Measurements from ENCODE around the gene SSUH2.
"Not testable (repeated sequence)": the region's sequence is repeated elsewhere in the genome, so short reads cannot be mapped to it uniquely, and the experiment has no call there.

Gene SSUH2

GRCh38 chr3:8681881-8682538 lies 37.4 kb upstream of the SSUH2 start:
- peaks cover 0 to 13% of the 10 kb centered on the region in 2 experiments for H3K27me3 ChIP-seq (ENCODE audit: control insufficient read depth in 1 of 2, insufficient read depth in 1 of 2, low read length in 2 of 2)
- not testable (repeated sequence) for H3K4me1 ChIP-seq (ENCODE audit: control insufficient read depth, insufficient read depth, low read depth, low read length); H2BK120ac ChIP-seq (ENCODE audit: low read depth, low read length); H2BK5ac ChIP-seq (ENCODE audit: low read depth, low read length, poor library complexity, severe bottlenecking); H3K4me2 ChIP-seq (ENCODE audit: low read length, poor library complexity, severe bottlenecking); H3K79me1 ChIP-seq (replicated peaks; ENCODE audit: low read length, poor library complexity, severe bottlenecking); H3K27ac ChIP-seq (ENCODE audit: low read length, poor library complexity, severe bottlenecking); H3K4ac ChIP-seq (ENCODE audit: low read depth in 1 of 2, low read length in 2 of 2); DNase-seq; H3K4me3 ChIP-seq (ENCODE audit: insufficient read depth in 1 of 2, low read depth in 1 of 2, low read length in 2 of 2); H3K9ac ChIP-seq (ENCODE audit: low read length); H3K9me3 ChIP-seq (ENCODE audit: control insufficient read depth, low read length); H3K14ac ChIP-seq (ENCODE audit: low read length in 2 of 2); H2AFZ ChIP-seq (ENCODE audit: low read depth, low read length); H2BK12ac ChIP-seq (ENCODE audit: low read length in 2 of 2); H2BK15ac ChIP-seq (ENCODE audit: low read depth, poor library complexity, severe bottlenecking); H3K18ac ChIP-seq (ENCODE audit: low read depth in 1 of 2, low read length in 2 of 2); H4K91ac ChIP-seq (ENCODE audit: low read length); H2AK5ac ChIP-seq (ENCODE audit: low read length, severe bottlenecking); H3K23ac ChIP-seq (ENCODE audit: low read length in 2 of 2); H4K8ac ChIP-seq (ENCODE audit: low read length); H3K36me3 ChIP-seq (ENCODE audit: control insufficient read depth in 1 of 2, insufficient read depth in 2 of 2, low read depth in 1 of 2, low read length in 2 of 2)
- WGBS, result 81% methylated on average over 9 of the region's 9 CpGs

GRCh38 chr3:8681349-8681748 lies 36.8 kb upstream of the SSUH2 start:
- no peak overlapping the region for H3K4ac ChIP-seq (ENCODE audit: low read depth in 1 of 2, low read length in 2 of 2)
- WGBS, result 86% methylated on average over 8 of the region's 22 CpGs

GRCh38 chr3:8679817-8680553 lies 35.4 kb upstream of the SSUH2 start:
- not testable (repeated sequence) for H3K27ac ChIP-seq (ENCODE audit: low read length, poor library complexity, severe bottlenecking); H3K23ac ChIP-seq (ENCODE audit: low read length in 2 of 2); H3K4me1 ChIP-seq (ENCODE audit: control insufficient read depth, insufficient read depth, low read depth, low read length); H2BK12ac ChIP-seq (ENCODE audit: low read length in 2 of 2); H3K4me2 ChIP-seq (ENCODE audit: low read length, poor library complexity, severe bottlenecking); H3K4me3 ChIP-seq (ENCODE audit: insufficient read depth in 1 of 2, low read depth in 1 of 2, low read length in 2 of 2); H2AFZ ChIP-seq (ENCODE audit: low read depth, low read length); H2AK5ac ChIP-seq (ENCODE audit: low read length, severe bottlenecking); H2BK120ac ChIP-seq (ENCODE audit: low read depth, low read length); H3K9me3 ChIP-seq (ENCODE audit: control insufficient read depth, low read length); H3K36me3 ChIP-seq (ENCODE audit: control insufficient read depth in 1 of 2, insufficient read depth in 2 of 2, low read depth in 1 of 2, low read length in 2 of 2); H3K18ac ChIP-seq (ENCODE audit: low read depth in 1 of 2, low read length in 2 of 2); H3K4ac ChIP-seq (ENCODE audit: low read depth in 1 of 2, low read length in 2 of 2); H4K8ac ChIP-seq (ENCODE audit: low read length); H3K14ac ChIP-seq (ENCODE audit: low read length in 2 of 2); H4K91ac ChIP-seq (ENCODE audit: low read length); H3K79me1 ChIP-seq (replicated peaks; ENCODE audit: low read length, poor library complexity, severe bottlenecking); H2BK15ac ChIP-seq (ENCODE audit: low read depth, poor library complexity, severe bottlenecking); H2BK5ac ChIP-seq (ENCODE audit: low read depth, low read length, poor library complexity, severe bottlenecking); H3K9ac ChIP-seq (ENCODE audit: low read length)
- H3K27me3 ChIP-seq (ENCODE audit: control insufficient read depth in 1 of 2, insufficient read depth in 1 of 2, low read length in 2 of 2), result peaks cover 0 to 13% of the 10 kb centered on the region in 2 experiments
- peak; percentile 11 for DNase-seq
- WGBS, result 50% methylated on average over 13 of the region's 13 CpGs

More at GRCh38 chr3:8681349-8681748, 36.8 kb upstream of the SSUH2 start:
- H4K8ac ChIP-seq (ENCODE audit: low read length), result no peak overlapping the region
- no peaks in the 10 kb centered on the region for H3K36me3 ChIP-seq (ENCODE audit: control insufficient read depth in 1 of 2, insufficient read depth in 2 of 2, low read depth in 1 of 2, low read length in 2 of 2)
- no peak overlapping the region for H3K4me3 ChIP-seq (ENCODE audit: insufficient read depth in 1 of 2, low read depth in 1 of 2, low read length in 2 of 2)
- H2AFZ ChIP-seq (ENCODE audit: low read depth, low read length), result no peak overlapping the region
- no peak overlapping the region for H4K91ac ChIP-seq (ENCODE audit: low read length)
- H3K14ac ChIP-seq (ENCODE audit: low read length in 2 of 2), result no peak overlapping the region
- no peak overlapping the region for H3K9ac ChIP-seq (ENCODE audit: low read length)
- no peak overlapping the region for H3K23ac ChIP-seq (ENCODE audit: low read length in 2 of 2)
- H2BK120ac ChIP-seq (ENCODE audit: low read depth, low read length), result no peak overlapping the region
- H3K9me3 ChIP-seq (ENCODE audit: control insufficient read depth, low read length), result no peaks in the 10 kb centered on the region
- H2BK15ac ChIP-seq (ENCODE audit: low read depth, poor library complexity, severe bottlenecking), result no peak overlapping the region
- peaks cover 0 to 13% of the 10 kb centered on the region in 2 experiments for H3K27me3 ChIP-seq (ENCODE audit: control insufficient read depth in 1 of 2, insufficient read depth in 1 of 2, low read length in 2 of 2)
- DNase-seq, result no peak
- no peak overlapping the region for H2BK5ac ChIP-seq (ENCODE audit: low read depth, low read length, poor library complexity, severe bottlenecking)
- H3K79me1 ChIP-seq (replicated peaks; ENCODE audit: low read length, poor library complexity, severe bottlenecking), result no peaks in the 10 kb centered on the region
- H2AK5ac ChIP-seq (ENCODE audit: low read length, severe bottlenecking), result no peak overlapping the region
- no peak overlapping the region for H3K18ac ChIP-seq (ENCODE audit: low read depth in 1 of 2, low read length in 2 of 2)
- H2BK12ac ChIP-seq (ENCODE audit: low read length in 2 of 2), result no peak overlapping the region
- no peak overlapping the region for H3K4me2 ChIP-seq (ENCODE audit: low read length, poor library complexity, severe bottlenecking)
- peaks cover 8% of the 10 kb centered on the region for H3K4me1 ChIP-seq (ENCODE audit: control insufficient read depth, insufficient read depth, low read depth, low read length)
- H3K27ac ChIP-seq (ENCODE audit: low read length, poor library complexity, severe bottlenecking), result no peak overlapping the region

GRCh38 chr3:8678751-8679150 lies 34.2 kb upstream of the SSUH2 start:
- no peak overlapping the region for H3K23ac ChIP-seq (ENCODE audit: low read length in 2 of 2)
- no peak overlapping the region for H4K91ac ChIP-seq (ENCODE audit: low read length)
- no peak overlapping the region for H2AFZ ChIP-seq (ENCODE audit: low read depth, low read length)
- H3K9ac ChIP-seq (ENCODE audit: low read length), result no peak overlapping the region
- no peak overlapping the region for H2BK5ac ChIP-seq (ENCODE audit: low read depth, low read length, poor library complexity, severe bottlenecking)
- no peaks in the 10 kb centered on the region for H3K79me1 ChIP-seq (replicated peaks; ENCODE audit: low read length, poor library complexity, severe bottlenecking)
- no peak overlapping the region for H3K27ac ChIP-seq (ENCODE audit: low read length, poor library complexity, severe bottlenecking)
- no peak for DNase-seq
- no peak overlapping the region for H2BK120ac ChIP-seq (ENCODE audit: low read depth, low read length)
- H3K18ac ChIP-seq (ENCODE audit: low read depth in 1 of 2, low read length in 2 of 2), result no peak overlapping the region
- no peak overlapping the region for H4K8ac ChIP-seq (ENCODE audit: low read length)
- H2AK5ac ChIP-seq (ENCODE audit: low read length, severe bottlenecking), result no peak overlapping the region
- H3K14ac ChIP-seq (ENCODE audit: low read length in 2 of 2), result no peak overlapping the region
- H3K4ac ChIP-seq (ENCODE audit: low read depth in 1 of 2, low read length in 2 of 2), result no peak overlapping the region
- H3K27me3 ChIP-seq (ENCODE audit: control insufficient read depth in 1 of 2, insufficient read depth in 1 of 2, low read length in 2 of 2), result peaks cover 0 to 19% of the 10 kb centered on the region in 2 experiments
- 4% methylated on average over 4 of the region's 19 CpGs for WGBS
- H2BK12ac ChIP-seq (ENCODE audit: low read length in 2 of 2), result no peak overlapping the region
- no peaks in the 10 kb centered on the region for H3K36me3 ChIP-seq (ENCODE audit: control insufficient read depth in 1 of 2, insufficient read depth in 2 of 2, low read depth in 1 of 2, low read length in 2 of 2)
- peaks cover 8% of the 10 kb centered on the region for H3K4me1 ChIP-seq (ENCODE audit: control insufficient read depth, insufficient read depth, low read depth, low read length)
- H3K4me3 ChIP-seq (ENCODE audit: insufficient read depth in 1 of 2, low read depth in 1 of 2, low read length in 2 of 2), result no peak overlapping the region
- no peaks in the 10 kb centered on the region for H3K9me3 ChIP-seq (ENCODE audit: control insufficient read depth, low read length)
- H3K4me2 ChIP-seq (ENCODE audit: low read length, poor library complexity, severe bottlenecking), result peak overlapping the region; percentile 70
- H2BK15ac ChIP-seq (ENCODE audit: low read depth, poor library complexity, severe bottlenecking), result no peak overlapping the region

Measured in mesenchymal stem cell (in vitro differentiated cells and primary cell).